Brain microvascular endothelial cell (primary cell): ENCODE measurements around the gene CUL3.
"Not testable (repeated sequence)": the region's sequence is repeated elsewhere in the genome, so short reads cannot be mapped to it uniquely, and the experiment has no call there.

Experiments
- DNase-seq: peaks from one replicate; pipeline ENCODE4 v3.0.0-alpha.2; 2020
- H3K27ac ChIP-seq: fragments of 250-450 bp; sonication (Bioruptor Pico); 2 replicates; pipeline ENCODE4 v1.5.1; 2020; ENCODE audit warnings: mild to moderate bottlenecking, moderate library complexity
- H3K27me3 ChIP-seq: fragments of 250-450 bp; sonication (Bioruptor Pico); replicated peaks from 2 replicates; pipeline ENCODE4 v1.5.1; 2020; ENCODE audit warnings: mild to moderate bottlenecking
- H3K36me3 ChIP-seq: fragments of 250-450 bp; sonication (Bioruptor Pico); replicated peaks from 2 replicates; pipeline ENCODE4 v1.5.1; 2020; ENCODE audit warnings: mild to moderate bottlenecking
- H3K4me3 ChIP-seq: 2 replicates; pipeline ENCODE4 v1.5.1; 2011; ENCODE audit warnings: low read depth, mild to moderate bottlenecking, control low read depth, low read length, moderate library complexity
- in situ Hi-C: cut with HindIII; loops from 2 replicates; pipeline ENCODE4 v1.10.0; 2017; ENCODE audit warnings: low sequenced_read_pairs, low pct_ligation_motif_present
- TF ChIP-seq, protein P1 (sequence below): IDR thresholded peaks from 2 replicates; pipeline ENCODE4 v1.5.1; 2011; ENCODE audit warnings: low read depth, mild to moderate bottlenecking, moderate library complexity, low read length, control low read depth, inconsistent platforms; ENCODE audit errors: missing control alignments

Gene CUL3

DNA sequence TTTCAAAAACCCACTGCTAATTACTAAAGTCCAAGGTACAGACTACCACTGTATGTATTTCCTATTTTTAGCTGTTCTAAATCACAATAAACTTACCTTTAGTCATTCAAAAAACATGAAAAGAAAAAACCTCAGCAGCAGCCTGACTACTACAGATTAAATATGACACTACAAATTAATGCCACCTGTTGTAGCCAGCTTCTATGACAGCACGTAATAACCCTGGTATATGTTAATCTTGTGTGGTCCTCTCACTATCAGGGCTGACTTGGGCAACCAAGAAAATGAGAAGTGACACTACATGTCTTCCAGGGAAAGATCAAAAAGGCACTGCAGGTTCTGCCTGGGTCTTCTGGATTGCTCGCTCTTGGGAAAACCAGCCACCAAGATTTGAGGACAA, 92.6 kb downstream of the CUL3 start:
- peaks cover 4% of the 10 kb centered on the region for H3K36me3 ChIP-seq
- DNase-seq, result no peak
- no peak overlapping the region for H3K27ac ChIP-seq
- H3K27me3 ChIP-seq, result no peaks in the 10 kb centered on the region
- H3K4me3 ChIP-seq, result no peak overlapping the region
- TF ChIP-seq, protein P1, sequence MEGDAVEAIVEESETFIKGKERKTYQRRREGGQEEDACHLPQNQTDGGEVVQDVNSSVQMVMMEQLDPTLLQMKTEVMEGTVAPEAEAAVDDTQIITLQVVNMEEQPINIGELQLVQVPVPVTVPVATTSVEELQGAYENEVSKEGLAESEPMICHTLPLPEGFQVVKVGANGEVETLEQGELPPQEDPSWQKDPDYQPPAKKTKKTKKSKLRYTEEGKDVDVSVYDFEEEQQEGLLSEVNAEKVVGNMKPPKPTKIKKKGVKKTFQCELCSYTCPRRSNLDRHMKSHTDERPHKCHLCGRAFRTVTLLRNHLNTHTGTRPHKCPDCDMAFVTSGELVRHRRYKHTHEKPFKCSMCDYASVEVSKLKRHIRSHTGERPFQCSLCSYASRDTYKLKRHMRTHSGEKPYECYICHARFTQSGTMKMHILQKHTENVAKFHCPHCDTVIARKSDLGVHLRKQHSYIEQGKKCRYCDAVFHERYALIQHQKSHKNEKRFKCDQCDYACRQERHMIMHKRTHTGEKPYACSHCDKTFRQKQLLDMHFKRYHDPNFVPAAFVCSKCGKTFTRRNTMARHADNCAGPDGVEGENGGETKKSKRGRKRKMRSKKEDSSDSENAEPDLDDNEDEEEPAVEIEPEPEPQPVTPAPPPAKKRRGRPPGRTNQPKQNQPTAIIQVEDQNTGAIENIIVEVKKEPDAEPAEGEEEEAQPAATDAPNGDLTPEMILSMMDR, result no peak
- in situ Hi-C loops, result no loop called here

DNA sequence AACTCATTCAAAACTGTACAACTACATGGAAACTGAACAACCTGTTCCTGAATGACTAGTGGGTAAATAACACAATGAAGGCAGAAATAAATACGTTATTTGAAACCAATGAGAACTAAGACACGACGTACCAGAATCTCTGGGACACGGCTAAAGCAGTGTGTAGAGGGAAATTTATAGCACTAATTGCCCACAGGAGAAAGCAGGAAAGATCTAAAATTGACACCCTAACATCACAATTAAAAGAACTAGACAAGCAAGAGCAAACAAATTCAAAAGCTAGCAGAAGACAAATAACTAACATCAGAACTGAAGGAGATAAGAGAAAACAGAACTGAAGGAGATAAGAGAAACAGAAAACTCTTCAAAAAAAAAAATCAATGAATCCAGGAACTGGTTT, 97.2 kb downstream of the CUL3 start:
- H3K4me3 ChIP-seq, H3K27me3 ChIP-seq, DNase-seq, H3K27ac ChIP-seq, H3K36me3 ChIP-seq, in situ Hi-C loops: not testable (repeated sequence)

- in situ Hi-C loops, H3K27me3 ChIP-seq, H3K36me3 ChIP-seq: not testable (repeated sequence)
- peak overlapping the region; percentile 9 for H3K4me3 ChIP-seq
- peak; percentile 97 for DNase-seq
- peak overlapping the region; percentile 78 for H3K27ac ChIP-seq
These were observed 99.8 kb downstream of the CUL3 start for GRCh38 chr2:224485081-224486014.

- Histone ChIP-seq H3K4me3 (no peak overlapping the region), H3K27ac (no peak overlapping the region), H3K27me3 (no peaks in the 10 kb centered on the region), H3K36me3 (peaks cover 28% of the 10 kb centered on the region)
- TF ChIP-seq, protein P1, result no peak
- in situ Hi-C loops, result no loop called here
- no peak for DNase-seq
These were observed 105.3 kb downstream of the CUL3 start for GRCh38 chr2:224479826-224480225.

- in situ Hi-C loops, result no loop called here
- no peaks in the 10 kb centered on the region for H3K27me3 ChIP-seq
- H3K4me3 ChIP-seq, result no peak overlapping the region
- TF ChIP-seq, protein P1, result no peak
- no peak for DNase-seq
- H3K27ac ChIP-seq, result no peak overlapping the region
- H3K36me3 ChIP-seq, result peaks cover 29% of the 10 kb centered on the region
These were observed 112.3 kb downstream of the CUL3 start for GRCh38 chr2:224472827-224473226.

- TF ChIP-seq, protein P1, result no peak
- H3K4me3 ChIP-seq, result no peak overlapping the region
- in situ Hi-C loops, result no loop called here
- no peak overlapping the region for H3K27ac ChIP-seq
- H3K27me3 ChIP-seq, result no peaks in the 10 kb centered on the region
- no peak for DNase-seq
- H3K36me3 ChIP-seq, result peaks cover 22% of the 10 kb centered on the region
These were observed 113.0 kb downstream of the CUL3 start for GRCh38 chr2:224472137-224472536.

DNA sequence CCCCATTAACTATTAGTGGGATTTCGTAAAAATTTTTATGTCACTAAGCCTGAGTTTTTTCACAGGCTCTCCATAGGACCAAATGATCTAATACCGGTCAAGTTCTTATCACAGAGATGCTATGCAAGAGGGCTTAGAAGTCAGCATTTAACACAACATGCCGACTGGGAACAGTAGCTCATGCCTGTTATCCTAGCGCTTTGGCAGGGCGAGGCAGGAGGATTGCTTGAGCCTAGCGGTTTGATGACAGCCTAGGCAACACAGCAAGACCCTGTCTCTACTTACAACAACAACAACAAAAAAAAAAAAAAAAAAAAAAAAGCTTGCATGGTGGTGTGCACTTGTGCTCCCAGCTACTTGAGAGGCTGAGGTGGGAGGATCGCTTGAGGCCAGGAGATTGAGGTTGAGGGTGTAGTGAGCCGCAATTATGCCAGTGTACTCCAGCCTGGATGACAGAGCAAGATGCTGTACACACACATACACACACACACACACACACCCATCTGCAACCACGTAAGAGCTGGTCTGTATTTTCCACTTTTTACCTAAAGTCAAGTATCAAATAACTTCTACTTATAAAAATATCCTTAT, 115.7 kb downstream of the CUL3 start:
- no peak overlapping the region for H3K27ac ChIP-seq
- H3K4me3 ChIP-seq, result no peak overlapping the region
- TF ChIP-seq, protein P1, result no peak
- DNase-seq, result no peak
- in situ Hi-C loops, result no loop called here
- peaks cover 3% of the 10 kb centered on the region for H3K36me3 ChIP-seq
- H3K27me3 ChIP-seq, result no peaks in the 10 kb centered on the region
